Endothelial cell of umbilical vein (primary cell): ENCODE measurements around the gene CD247. TPM values are rescaled to one million over a fixed set of nuclear protein-coding genes. Genes with fewer than 3 reads are reported as not detected.

Experiments used
- BruUV-seq: library from RNA; stranded (reverse); fragments of 400-500 nt; replicated peaks from 2 replicates; lab custom pipeline; 2021; lab: Mats Ljungman, UMichigan
- CTCF ChIA-PET: fragments of 300-600, 350-600 bp; sonication (Branson Sonifier 250); formaldehyde crosslinking; loops from one replicate; lab custom pipeline; 2021; ENCODE audit warnings: antibody characterized with exemption, inconsistent platforms; lab: Charles Lee
- POLR2A ChIA-PET: fragments of 300-600, 350-600 bp; sonication (Branson Sonifier 250); formaldehyde crosslinking; loops from one replicate; lab custom pipeline; 2021; ENCODE audit warnings: antibody characterized with exemption, inconsistent platforms; lab: Charles Lee
- DNase-seq: peaks from one replicate; pipeline ENCODE4 v3.0.0-alpha.2; 2011; ENCODE audit warnings: low read depth, low spot score
- FAIRE-seq: peaks from 2 replicates; lab custom pipeline; 2011; peaks lifted over from hg19 to GRCh38; lab: Jason Lieb, UNC
- H2AFZ ChIP-seq: 2 replicates; pipeline ENCODE4 v1.6.0; 2012; ENCODE audit warnings: low read depth, low read length, control low read depth, inconsistent platforms
- H3K27ac ChIP-seq: 2 replicates; pipeline ENCODE4 v1.5.1; 2011; ENCODE audit warnings: low read depth, mild to moderate bottlenecking, control low read depth, low read length, moderate library complexity; ENCODE audit not compliant: insufficient read depth
- H3K27me3 ChIP-seq, 2 experiments: 2 replicates each; pipeline versions ENCODE4 v1.6.0 to v1.6.1; 2011; ENCODE audit warnings: low read length in 2 of 2, mixed read lengths in 1 of 2; ENCODE audit not compliant: control insufficient read depth in 2 of 2, insufficient read depth in 2 of 2
- H3K36me3 ChIP-seq, 2 experiments: 2 replicates in 1 of 2; 3 replicates in 1 of 2; pipeline ENCODE4 v1.5.1; 2011; ENCODE audit warnings: low read length in 2 of 2, mild to moderate bottlenecking in 1 of 2, moderate library complexity in 1 of 2; ENCODE audit not compliant: control insufficient read depth in 2 of 2, insufficient read depth in 2 of 2; ENCODE audit errors: extremely low read depth in 1 of 2
- H3K4me1 ChIP-seq: 3 replicates; pipeline ENCODE4 v1.5.1; 2011; ENCODE audit warnings: mild to moderate bottlenecking, low read length; ENCODE audit not compliant: control insufficient read depth, insufficient read depth; ENCODE audit errors: extremely low read depth
- H3K4me2 ChIP-seq: 2 replicates; pipeline ENCODE4 v1.6.1; 2011; ENCODE audit warnings: low read length, control low read depth, mixed read lengths; ENCODE audit not compliant: insufficient read depth
- H3K4me3 ChIP-seq, 3 experiments: fragments of 200-600 bp in 1 of 3; sonication (generic), shearing (Covaris generic) in 1 of 3; replicated peaks in 1 of 3; 2 replicates each; pipeline ENCODE4 v1.5.1; 2011 to 2016; ENCODE audit warnings: control low read depth in 3 of 3, low read length in 3 of 3, mild to moderate bottlenecking in 2 of 3, inconsistent platforms in 1 of 3, low read depth in 1 of 3, moderate library complexity in 1 of 3; ENCODE audit not compliant: insufficient read depth in 1 of 3
- H3K79me2 ChIP-seq: 2 replicates; pipeline ENCODE4 v1.6.0; 2012; ENCODE audit warnings: low read length, inconsistent platforms; ENCODE audit not compliant: control insufficient read depth, insufficient read depth
- H3K9ac ChIP-seq: replicated peaks from 2 replicates; pipeline ENCODE3; 2011; ENCODE audit warnings: low read length, control low read depth; ENCODE audit not compliant: insufficient read depth; ENCODE audit errors: extremely low read depth
- H3K9me1 ChIP-seq: replicated peaks from 3 replicates; pipeline ENCODE4 v1.6.0; 2011; ENCODE audit warnings: mild to moderate bottlenecking, low read length; ENCODE audit not compliant: control insufficient read depth, insufficient read depth; ENCODE audit errors: extremely low read depth
- H3K9me3 ChIP-seq: replicated peaks from 2 replicates; pipeline ENCODE4 v1.5.1; 2012; ENCODE audit warnings: low read length, inconsistent platforms; ENCODE audit not compliant: control insufficient read depth, insufficient read depth
- H4K20me1 ChIP-seq: replicated peaks from 2 replicates; pipeline ENCODE3; 2011; ENCODE audit warnings: mild to moderate bottlenecking, low read length; ENCODE audit not compliant: control insufficient read depth, insufficient read depth; ENCODE audit errors: extremely low read depth
- EZH2 ChIP-seq: IDR thresholded peaks from 2 replicates; pipeline ENCODE4 v1.6.1; 2012; ENCODE audit warnings: borderline replicate concordance, low read depth, mild to moderate bottlenecking, moderate library complexity, low read length, inconsistent platforms; ENCODE audit not compliant: severe bottlenecking
- FOS ChIP-seq: IDR thresholded peaks from 2 replicates; pipeline ENCODE4 v1.6.1; 2011; ENCODE audit warnings: mild to moderate bottlenecking, low read length, moderate library complexity, borderline replicate concordance; ENCODE audit not compliant: insufficient read depth
- JUN ChIP-seq: IDR thresholded peaks from 2 replicates; pipeline ENCODE4 v1.6.1; 2011; ENCODE audit warnings: borderline replicate concordance, low read depth; ENCODE audit not compliant: insufficient read length, insufficient read depth
- MYC ChIP-seq: IDR thresholded peaks from one replicate; pipeline ENCODE4 v1.6.1; 2011; ENCODE audit warnings: mild to moderate bottlenecking, low read depth, low read length
- POLR2A ChIP-seq: IDR thresholded peaks from 2 replicates; pipeline ENCODE4 v1.6.1; 2012; ENCODE audit warnings: low read depth, mild to moderate bottlenecking, control low read depth, low read length
- POLR2AphosphoS5 ChIP-seq: IDR thresholded peaks from 2 replicates; pipeline ENCODE4 v1.6.1; 2012; ENCODE audit warnings: low read depth, mild to moderate bottlenecking, control low read depth, low read length, moderate library complexity; ENCODE audit not compliant: insufficient read depth
- dilution Hi-C: fragments of 300-500 bp; cut with MboI; formaldehyde crosslinking; loops from one replicate; pipeline ENCODE4 v1.15.0; 2019; ENCODE audit warnings: low sequenced_read_pairs; ENCODE audit not compliant: extremely low pct_ligation_motif_present
- intact Hi-C: fragments of 100-400 bp; cut with micrococcal nuclease; formaldehyde crosslinking; loops from one replicate; pipeline ENCODE4 v1.10.0; 2022
- polyA plus RNA-seq, 4 experiments: library from polyadenylated mRNA; depleted of rRNA in 3 of 4; stranded (reverse) in 3 of 4; unstranded in 1 of 4; fragments of >200 nt; gene quantifications; 2 replicates each; pipeline versions ENCODE4 v1.2.1 to v1.2.3, GENCODE V29; 2011 to 2012; ENCODE audit warnings: missing spikeins in 1 of 4
- total RNA-seq: library from RNA; stranded (reverse); gene quantifications from 2 replicates; pipeline ENCODE4 v1.2.3, GENCODE V29; 2021

CD247 gene
- total and polyA plus RNA-seq, 2 donors (not counting 3 experiments of a cell fraction or from before 2014, with no cell fraction given): not detected

DNA sequence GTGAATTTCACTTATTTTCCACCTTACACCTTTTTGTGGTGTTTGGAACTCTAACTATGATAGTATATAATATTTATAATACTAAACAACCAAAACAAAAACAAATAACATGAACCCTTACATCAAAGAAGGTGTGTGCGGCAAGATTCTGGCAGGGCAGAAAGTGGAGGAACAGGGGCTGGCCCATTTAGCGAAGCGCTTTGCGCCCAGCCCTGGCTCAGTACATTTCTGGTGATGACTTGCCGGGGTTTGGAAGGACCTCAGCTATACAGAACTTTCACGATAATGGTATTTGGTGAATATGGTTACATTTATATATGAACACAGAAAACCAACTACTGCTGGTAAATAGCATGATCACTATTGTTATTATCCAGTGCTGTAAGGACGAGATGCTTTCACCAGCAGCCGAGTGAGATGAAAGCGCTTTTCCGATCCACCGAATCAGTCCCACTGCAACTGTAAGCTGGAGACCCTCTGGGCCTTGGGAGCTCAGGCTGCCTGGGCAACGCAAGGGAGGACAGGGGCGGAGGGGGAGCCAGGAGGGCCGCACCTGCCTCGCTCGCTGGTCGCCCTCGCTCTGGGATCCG, 63.9 kb downstream of the CD247 start:
- Histone ChIP-seq H3K79me2 (no peaks in the 10 kb centered on the region), H3K27ac (no peak overlapping the region), H3K36me3 (no peaks in the 10 kb centered on the region), H2AFZ (peak overlapping the region; percentile 89), H3K4me3 (peak overlapping the region; percentile 38 to 63 (median 52)), H3K9ac (peak overlapping the region; percentile 34), H3K4me2 (peak overlapping the region; percentile 87), H3K9me3 (no peaks in the 10 kb centered on the region), H3K9me1 (no peaks in the 10 kb centered on the region), H3K27me3 (peaks cover 4 to 14% of the 10 kb centered on the region in 2 experiments), H4K20me1 (no peaks in the 10 kb centered on the region), H3K4me1 (peaks cover 5% of the 10 kb centered on the region)
- CTCF ChIA-PET: interaction anchor here (0.8 to 2.6 kb wide), 7 partner anchors 13 to 395 kb away, joined by 3 to 9 read pairs (median 4); no protein-coding TSS in a partner anchor
- no peak for TF ChIP-seq MYC
- TF ChIP-seq FOS: no peak
- TF ChIP-seq JUN: no peak
- intact Hi-C loops: no loop called here
- no TSS peak for BruUV-seq
- POLR2A ChIA-PET: no interaction called here
- DNase-seq: peak; percentile 9
- dilution Hi-C loops: no loop called here
- FAIRE-seq: no peak

GRCh38 chr1:167453123-167453522, 65.2 kb downstream of the CD247 start:
- ChIA-PET CTCF (interaction anchor here (0.6 to 1.3 kb wide), 3 partner anchors 9 to 1527 kb away, joined by 3 to 5 read pairs (median 3); no protein-coding TSS in a partner anchor), POLR2A (no interaction called here)
- DNase-seq: no peak
- Histone ChIP-seq H4K20me1 (no peaks in the 10 kb centered on the region), H3K79me2 (no peaks in the 10 kb centered on the region), H3K4me2 (no peak overlapping the region), H3K9ac (no peak overlapping the region), H3K27ac (no peak overlapping the region), H3K9me1 (no peaks in the 10 kb centered on the region), H3K4me3 (no peak overlapping the region), H3K27me3 (peaks cover 4 to 14% of the 10 kb centered on the region in 2 experiments), H3K36me3 (no peaks in the 10 kb centered on the region), H3K9me3 (no peaks in the 10 kb centered on the region), H2AFZ (no peak overlapping the region), H3K4me1 (peaks cover 5% of the 10 kb centered on the region)
- intact Hi-C loops (no loop called here), dilution Hi-C loops (no loop called here)
- TF ChIP-seq JUN (no peak), POLR2AphosphoS5 (no peak), MYC (no peak), EZH2 (no peak), POLR2A (no peak)
- FAIRE-seq: no peak
- BruUV-seq: no TSS peak
